ENCODE results near the gene RSL1D1.
A peak's percentile ranks its signal among the peaks of the same experiment; 100 is the strongest.

RSL1D1 gene

GRCh38 chr16:11852092-11852809 is 909 bp upstream of the RSL1D1 start:
- H3K4me1 ChIP-seq (ENCODE audit: insufficient read depth, poor library complexity, severe bottlenecking), result peaks cover 19% of the 10 kb centered on the region
- peaks cover 37% of the 10 kb centered on the region for H3K36me3 ChIP-seq (ENCODE audit: low read depth)
- TF ChIP-seq, protein P1, sequence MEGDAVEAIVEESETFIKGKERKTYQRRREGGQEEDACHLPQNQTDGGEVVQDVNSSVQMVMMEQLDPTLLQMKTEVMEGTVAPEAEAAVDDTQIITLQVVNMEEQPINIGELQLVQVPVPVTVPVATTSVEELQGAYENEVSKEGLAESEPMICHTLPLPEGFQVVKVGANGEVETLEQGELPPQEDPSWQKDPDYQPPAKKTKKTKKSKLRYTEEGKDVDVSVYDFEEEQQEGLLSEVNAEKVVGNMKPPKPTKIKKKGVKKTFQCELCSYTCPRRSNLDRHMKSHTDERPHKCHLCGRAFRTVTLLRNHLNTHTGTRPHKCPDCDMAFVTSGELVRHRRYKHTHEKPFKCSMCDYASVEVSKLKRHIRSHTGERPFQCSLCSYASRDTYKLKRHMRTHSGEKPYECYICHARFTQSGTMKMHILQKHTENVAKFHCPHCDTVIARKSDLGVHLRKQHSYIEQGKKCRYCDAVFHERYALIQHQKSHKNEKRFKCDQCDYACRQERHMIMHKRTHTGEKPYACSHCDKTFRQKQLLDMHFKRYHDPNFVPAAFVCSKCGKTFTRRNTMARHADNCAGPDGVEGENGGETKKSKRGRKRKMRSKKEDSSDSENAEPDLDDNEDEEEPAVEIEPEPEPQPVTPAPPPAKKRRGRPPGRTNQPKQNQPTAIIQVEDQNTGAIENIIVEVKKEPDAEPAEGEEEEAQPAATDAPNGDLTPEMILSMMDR (IDR thresholded peaks at IDR 0.05; ENCODE audit: poor library complexity, severe bottlenecking), result no peak
- no peaks in the 10 kb centered on the region for H3K27me3 ChIP-seq (ENCODE audit: insufficient read depth, poor library complexity, severe bottlenecking)
- ATAC-seq (ENCODE audit: low read depth), result no peak
- no peaks in the 10 kb centered on the region for H3K9me3 ChIP-seq (ENCODE audit: severe bottlenecking)
- no peak for DNase-seq (ENCODE audit: low spot score)
- H3K27ac ChIP-seq (ENCODE audit: poor library complexity, severe bottlenecking), result peak overlapping the region; percentile 48
- H3K4me3 ChIP-seq (ENCODE audit: severe bottlenecking), result peak overlapping the region; percentile 65

DNA sequence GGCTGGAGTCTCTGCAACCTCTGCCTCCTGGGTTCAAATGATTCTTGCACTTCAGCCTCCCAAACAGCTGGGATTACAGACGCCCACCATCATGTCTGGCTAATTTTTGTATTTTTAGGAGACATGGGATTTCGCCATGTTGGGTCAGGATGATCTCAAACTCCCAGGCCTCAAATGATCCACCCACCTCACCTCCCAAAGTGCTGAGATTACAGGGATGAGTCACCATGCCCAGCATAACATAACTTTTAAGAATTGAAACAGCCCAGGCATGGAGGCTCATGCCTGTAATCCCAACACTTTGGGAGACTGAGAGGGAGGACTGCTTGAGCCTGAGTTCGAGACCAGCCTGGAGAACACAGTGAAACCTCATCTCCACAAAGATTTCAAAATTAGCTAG is 2.5 kb downstream of the RSL1D1 start:
- H3K27ac ChIP-seq (ENCODE audit: poor library complexity, severe bottlenecking), result no peak overlapping the region
- TF ChIP-seq, protein P1 (IDR thresholded peaks at IDR 0.05; ENCODE audit: poor library complexity, severe bottlenecking), result no peak
- no peak for ATAC-seq (ENCODE audit: low read depth)
- H3K4me1 ChIP-seq (ENCODE audit: insufficient read depth, poor library complexity, severe bottlenecking), result peaks cover 14% of the 10 kb centered on the region
- H3K4me3 ChIP-seq (ENCODE audit: severe bottlenecking), result no peak overlapping the region
- no peaks in the 10 kb centered on the region for H3K27me3 ChIP-seq (ENCODE audit: insufficient read depth, poor library complexity, severe bottlenecking)
- no peaks in the 10 kb centered on the region for H3K9me3 ChIP-seq (ENCODE audit: severe bottlenecking)
- peaks cover 67% of the 10 kb centered on the region for H3K36me3 ChIP-seq (ENCODE audit: low read depth)
- DNase-seq (ENCODE audit: low spot score), result no peak

DNA sequence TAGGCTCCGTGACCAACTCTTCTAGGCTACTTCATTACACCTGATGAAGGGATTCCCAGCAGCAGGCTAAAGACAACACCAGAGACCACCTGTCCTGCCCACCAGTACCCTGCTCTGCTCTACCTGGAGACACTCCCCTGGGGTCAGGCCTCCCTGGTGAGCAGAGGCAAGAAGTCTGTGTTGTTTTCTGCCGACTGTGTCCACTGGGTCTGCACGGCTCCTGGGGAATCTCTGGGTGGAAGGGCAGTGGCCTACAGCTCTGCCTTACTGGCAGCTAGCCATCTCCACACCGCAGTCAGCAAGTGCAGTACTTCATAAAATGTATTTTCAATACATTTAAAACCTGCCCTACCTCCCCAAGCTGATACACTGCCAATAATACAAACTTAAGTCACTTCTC is 6.8 kb downstream of the RSL1D1 start:
- peaks cover 97% of the 10 kb centered on the region for H3K36me3 ChIP-seq (ENCODE audit: low read depth)
- H3K27me3 ChIP-seq (ENCODE audit: insufficient read depth, poor library complexity, severe bottlenecking), result no peaks in the 10 kb centered on the region
- H3K9me3 ChIP-seq (ENCODE audit: severe bottlenecking), result no peaks in the 10 kb centered on the region
- DNase-seq (ENCODE audit: low spot score), result no peak
- no peak overlapping the region for H3K4me3 ChIP-seq (ENCODE audit: severe bottlenecking)
- peaks cover 2% of the 10 kb centered on the region for H3K4me1 ChIP-seq (ENCODE audit: insufficient read depth, poor library complexity, severe bottlenecking)
- no peak overlapping the region for H3K27ac ChIP-seq (ENCODE audit: poor library complexity, severe bottlenecking)
- TF ChIP-seq, protein P1 (IDR thresholded peaks at IDR 0.05; ENCODE audit: poor library complexity, severe bottlenecking), result no peak
- no peak for ATAC-seq (ENCODE audit: low read depth)

GRCh38 chr16:11843861-11844260 is 7.5 kb downstream of the RSL1D1 start:
- ATAC-seq (ENCODE audit: low read depth), result no peak
- Histone ChIP-seq H3K9me3 (ENCODE audit: severe bottlenecking) (no peaks in the 10 kb centered on the region), H3K4me3 (ENCODE audit: severe bottlenecking) (no peak overlapping the region), H3K27me3 (ENCODE audit: insufficient read depth, poor library complexity, severe bottlenecking) (no peaks in the 10 kb centered on the region), H3K36me3 (ENCODE audit: low read depth) (peaks cover 95% of the 10 kb centered on the region), H3K4me1 (ENCODE audit: insufficient read depth, poor library complexity, severe bottlenecking) (no peaks in the 10 kb centered on the region), H3K27ac (ENCODE audit: poor library complexity, severe bottlenecking) (no peak overlapping the region)
- TF ChIP-seq, protein P1 (IDR thresholded peaks at IDR 0.05; ENCODE audit: poor library complexity, severe bottlenecking), result no peak
- no peak for DNase-seq (ENCODE audit: low spot score)

DNA sequence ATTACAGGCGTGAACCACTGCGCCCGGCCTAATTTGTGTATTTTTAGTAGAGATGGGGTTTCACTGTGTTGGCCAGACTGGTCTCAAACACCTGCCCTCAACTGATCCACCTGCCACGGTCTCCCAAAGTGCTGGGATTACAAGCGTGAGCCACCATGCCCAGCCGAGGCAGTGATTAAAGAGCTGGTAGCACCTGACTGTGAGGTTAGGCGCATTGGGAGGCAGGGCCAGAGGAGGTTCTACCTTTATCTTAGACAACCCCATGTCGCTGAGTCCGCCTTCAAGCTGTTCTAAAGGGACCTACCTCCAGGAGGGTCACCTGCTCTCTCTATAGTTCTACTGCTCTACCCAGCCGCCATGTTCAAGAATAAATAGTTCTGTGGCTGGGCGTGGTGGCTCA is 8.1 kb downstream of the RSL1D1 start:
- no peak for DNase-seq (ENCODE audit: low spot score)
- TF ChIP-seq, protein P1 (IDR thresholded peaks at IDR 0.05; ENCODE audit: poor library complexity, severe bottlenecking), result no peak
- no peak for ATAC-seq (ENCODE audit: low read depth)
- H3K27ac ChIP-seq (ENCODE audit: poor library complexity, severe bottlenecking), result no peak overlapping the region
- H3K4me3 ChIP-seq (ENCODE audit: severe bottlenecking), result no peak overlapping the region
- H3K27me3 ChIP-seq (ENCODE audit: insufficient read depth, poor library complexity, severe bottlenecking), result no peaks in the 10 kb centered on the region
- H3K9me3 ChIP-seq (ENCODE audit: severe bottlenecking), result no peaks in the 10 kb centered on the region
- H3K36me3 ChIP-seq (ENCODE audit: low read depth), result peaks cover 93% of the 10 kb centered on the region
- no peaks in the 10 kb centered on the region for H3K4me1 ChIP-seq (ENCODE audit: insufficient read depth, poor library complexity, severe bottlenecking)

Data from RWPE2 (cell line).